GM19043 (cell line): ENCODE measurements around the gene TCF7L2.

Source experiments
- ATAC-seq: cut with Tn5 transposase; IDR thresholded peaks from one replicate; pipeline ENCODE4 v1.9.1; 2021; ENCODE audit warnings: low read depth; ENCODE audit not compliant: unreplicated experiment

Gene TCF7L2

DNA sequence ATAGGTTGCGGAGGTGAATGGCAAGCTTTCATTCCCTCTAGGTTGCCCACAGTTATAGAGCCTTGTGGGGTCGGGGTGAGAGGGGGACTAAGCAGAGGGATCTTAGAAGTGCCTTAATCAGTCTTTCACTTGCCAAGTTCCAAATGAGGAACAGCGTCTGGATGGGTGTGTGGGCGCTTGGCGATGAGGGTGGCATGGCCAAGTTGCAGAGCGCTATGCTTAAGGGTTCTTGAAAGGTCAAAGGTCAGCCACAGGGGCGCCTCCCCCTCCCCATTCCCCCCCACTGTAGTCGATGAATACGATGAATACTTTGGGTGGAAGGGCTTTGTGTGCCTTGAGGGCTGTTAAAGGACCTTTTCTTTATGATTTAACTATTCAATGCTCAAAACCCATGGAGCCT, 185.0 kb downstream of the TCF7L2 start:
- no peak for ATAC-seq

DNA sequence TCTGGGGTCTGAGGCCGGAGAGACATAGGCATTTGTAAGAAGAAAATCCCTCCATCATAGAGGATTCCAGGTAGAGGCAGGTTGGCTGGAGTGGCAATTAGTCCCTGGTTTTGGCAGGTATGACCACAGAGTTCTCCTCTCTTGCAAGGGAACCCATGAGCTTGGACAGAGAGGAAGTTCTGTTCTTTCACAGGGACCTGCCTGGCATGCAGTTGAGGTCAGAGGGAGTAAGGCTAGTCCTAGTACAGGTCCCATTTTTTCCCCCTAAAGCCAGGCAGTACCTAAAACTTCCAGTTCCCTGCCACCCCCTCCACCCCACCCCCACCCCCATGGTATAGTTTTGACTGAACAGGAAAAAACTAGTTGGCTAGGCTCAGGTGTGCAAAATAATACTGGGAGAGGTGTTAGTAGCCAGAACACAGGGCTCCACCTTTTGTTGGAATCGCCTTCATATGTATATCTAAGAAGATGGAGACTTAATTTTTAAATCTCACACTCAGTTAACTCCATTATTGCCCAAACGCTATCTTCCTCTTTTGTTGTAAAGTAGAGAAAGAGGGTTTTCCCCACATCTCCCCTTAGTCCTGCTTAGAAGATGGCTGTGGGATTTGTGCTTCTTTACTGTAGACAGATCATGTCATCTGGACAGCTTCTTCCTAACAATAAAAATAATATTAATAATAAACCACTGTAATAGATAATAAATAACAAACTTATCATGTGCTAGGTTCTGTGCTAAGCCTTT, 188.1 kb downstream of the TCF7L2 start:
- no peak for ATAC-seq

DNA sequence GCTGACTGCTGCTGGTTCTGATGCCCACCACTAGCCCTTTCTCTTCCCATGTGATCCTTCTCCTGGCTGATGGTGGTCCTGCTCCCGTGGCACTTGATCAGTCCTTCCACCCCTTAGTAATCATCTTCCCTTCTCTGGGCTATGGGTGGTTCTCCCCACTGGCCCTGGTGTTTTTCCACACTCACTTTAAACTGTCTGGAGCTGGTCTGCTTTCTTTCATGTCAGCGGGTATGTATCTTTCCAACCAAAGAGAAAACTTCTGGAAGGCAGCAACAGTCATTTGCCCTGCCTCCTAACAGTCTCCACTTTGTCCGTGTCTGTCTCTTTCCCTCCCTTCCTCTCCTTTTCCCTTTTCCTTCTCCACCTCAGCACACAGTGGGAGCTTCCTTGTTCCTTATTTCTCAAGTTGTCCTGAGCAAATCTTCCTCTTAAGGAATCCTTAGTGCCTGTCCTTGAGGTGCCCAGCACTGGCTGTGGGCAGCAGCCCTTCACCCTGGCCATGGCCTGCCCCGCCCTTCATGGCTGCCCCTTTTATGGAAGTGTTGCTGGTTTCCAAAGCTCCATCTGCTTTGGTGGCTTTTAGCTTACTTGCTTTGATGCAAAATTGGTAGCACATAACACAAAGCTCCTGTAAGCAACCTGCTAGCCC, 189.0 kb downstream of the TCF7L2 start:
- no peak for ATAC-seq

DNA sequence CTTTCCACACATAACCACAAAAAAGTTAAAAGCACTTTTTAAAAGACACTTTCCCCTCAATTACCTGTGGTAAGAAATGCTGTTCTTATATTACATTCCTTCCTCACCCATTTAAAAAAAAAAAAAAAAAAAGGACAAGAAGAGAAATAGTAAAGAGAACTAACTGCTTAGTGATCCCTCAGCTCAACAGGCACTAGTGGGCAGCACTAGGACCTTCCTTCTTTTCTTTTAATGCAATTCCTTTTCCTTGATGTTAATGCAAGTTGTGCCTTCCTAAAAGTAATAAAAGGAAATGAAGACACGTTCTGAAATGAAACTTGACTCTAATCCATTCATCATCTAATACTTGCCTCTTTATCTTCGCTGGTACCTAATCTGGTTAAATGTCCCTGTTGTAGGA, 189.7 kb downstream of the TCF7L2 start:
- no peak for ATAC-seq

DNA sequence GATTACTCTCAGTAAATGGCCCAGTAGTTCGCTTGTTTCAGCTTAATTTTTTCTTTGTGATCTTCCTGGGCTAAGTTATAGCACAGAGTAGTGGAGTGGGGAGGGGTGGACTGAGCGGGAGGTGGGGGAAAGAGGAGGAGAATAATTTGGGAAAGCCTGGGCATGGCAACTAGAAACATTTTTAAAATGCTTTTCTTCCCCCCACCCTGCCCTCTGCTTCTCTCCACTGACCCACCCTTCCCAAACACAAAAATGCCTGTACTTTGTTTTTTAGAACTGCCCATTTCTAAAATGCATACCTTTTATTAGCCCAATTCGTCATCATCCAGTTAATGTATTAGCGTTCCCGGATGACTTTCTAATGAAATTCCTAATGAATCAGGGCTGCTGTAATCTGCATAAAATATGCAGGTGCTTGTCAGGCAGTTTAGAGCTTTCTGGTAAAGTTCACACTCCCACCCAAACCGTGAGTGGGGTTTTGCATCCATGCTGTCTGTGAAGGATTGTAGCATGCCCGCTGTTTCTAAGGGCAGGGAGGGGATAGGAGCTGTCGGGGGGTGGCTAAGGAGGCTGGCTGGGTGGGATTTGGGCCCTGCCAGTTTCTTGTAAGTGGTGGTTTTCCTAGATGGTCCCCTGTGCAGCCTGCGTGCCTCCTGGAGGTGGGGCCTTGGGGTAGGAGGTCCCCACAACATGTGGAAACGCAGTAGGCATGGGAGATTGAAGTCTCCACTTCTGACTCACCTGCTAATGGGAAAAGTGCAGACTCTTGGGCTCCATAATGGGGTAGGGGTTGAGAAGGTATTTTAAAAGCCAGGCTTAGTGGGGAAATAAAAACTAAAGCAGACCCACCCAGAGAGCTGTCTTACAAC, 190.3 kb downstream of the TCF7L2 start:
- ATAC-seq: no peak

DNA sequence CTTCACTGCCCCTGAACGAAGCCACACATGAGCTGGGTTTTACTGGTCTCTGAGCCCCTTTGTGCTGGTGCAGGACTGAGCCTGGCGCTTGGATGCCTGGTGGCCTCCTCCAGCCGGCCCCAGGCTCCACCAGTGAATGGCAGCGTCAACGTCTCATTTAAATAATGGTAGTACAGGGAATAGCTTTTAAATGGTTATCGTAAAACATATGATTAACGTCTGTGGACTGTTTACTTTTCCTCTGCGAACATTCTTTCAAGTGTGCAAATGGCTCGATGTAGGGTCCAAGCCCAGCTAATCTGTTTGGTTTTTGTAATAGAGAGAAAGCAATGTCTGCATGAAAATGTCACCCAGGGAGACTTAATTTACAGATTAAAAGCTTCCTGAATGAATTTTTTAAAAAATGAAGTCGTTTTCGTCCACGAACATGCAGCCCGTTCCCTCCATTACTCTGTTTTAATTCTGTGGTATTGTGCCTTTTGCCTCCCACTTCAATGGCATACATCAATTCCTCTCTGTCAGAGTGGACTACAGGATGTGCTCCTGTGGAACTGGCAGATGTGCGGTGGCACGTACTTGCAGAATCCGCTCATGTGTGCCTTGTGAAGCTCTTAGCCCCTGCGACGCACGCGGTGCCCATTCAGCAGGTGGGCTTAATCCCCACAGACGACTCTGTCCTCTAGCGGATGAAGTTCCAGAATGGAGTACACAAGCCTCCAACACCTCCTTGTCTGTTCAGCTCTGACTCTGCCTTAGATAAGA, 192.7 kb downstream of the TCF7L2 start:
- no peak for ATAC-seq

DNA sequence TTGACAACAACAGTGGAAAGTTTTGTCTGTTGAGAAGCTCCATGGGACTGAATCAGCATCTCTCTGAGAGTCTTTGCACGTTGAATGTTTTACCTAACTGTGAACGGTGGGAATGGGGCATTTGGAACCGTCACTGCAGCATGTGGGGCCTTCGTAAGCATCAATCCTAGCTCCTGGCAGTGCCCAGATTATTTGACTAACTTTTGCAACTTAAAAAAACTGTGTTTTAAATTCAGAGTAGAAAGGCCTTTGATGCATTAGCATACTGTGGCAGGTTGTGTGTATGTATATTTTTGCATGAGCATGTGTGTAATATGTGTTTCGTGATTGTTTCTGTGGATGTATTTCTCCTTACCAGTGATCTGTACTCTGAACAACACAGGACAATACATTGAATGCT, 194.5 kb downstream of the TCF7L2 start:
- ATAC-seq: no peak

DNA sequence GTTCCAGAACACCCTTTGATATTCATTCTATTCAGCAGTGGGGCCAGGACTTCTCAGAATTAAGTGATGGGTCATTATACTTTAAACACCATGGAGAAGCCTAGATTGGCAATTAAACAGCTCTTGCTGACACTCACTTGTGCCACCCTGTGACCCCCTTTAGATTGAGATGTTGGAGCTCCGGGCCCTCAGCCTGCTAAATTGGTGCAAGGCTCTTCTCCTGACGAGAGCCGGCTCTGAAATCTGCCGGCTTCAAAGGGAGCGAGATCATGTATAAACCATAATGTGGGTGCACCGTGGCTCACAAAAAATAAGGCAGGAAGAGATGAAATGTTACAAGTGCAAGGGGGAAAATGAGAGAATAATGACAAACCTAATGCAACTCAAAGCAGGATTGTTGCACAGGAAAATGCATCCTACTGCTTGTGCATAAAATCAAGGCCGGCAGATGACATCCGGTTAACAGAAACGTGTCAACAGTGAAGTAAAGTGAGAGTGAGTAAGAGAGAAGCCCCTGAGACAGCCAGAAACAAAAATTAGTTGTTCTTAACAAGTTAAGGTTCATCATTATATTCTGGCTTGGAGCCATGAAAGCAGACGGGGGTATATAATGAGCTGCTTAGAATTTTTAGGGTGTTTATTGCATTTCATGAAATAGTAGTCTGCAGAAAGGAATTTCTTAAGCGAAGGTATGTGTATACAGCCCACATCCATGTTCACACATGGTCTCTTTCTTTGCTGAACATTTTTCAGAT, 198.2 kb downstream of the TCF7L2 start:
- no peak for ATAC-seq

DNA sequence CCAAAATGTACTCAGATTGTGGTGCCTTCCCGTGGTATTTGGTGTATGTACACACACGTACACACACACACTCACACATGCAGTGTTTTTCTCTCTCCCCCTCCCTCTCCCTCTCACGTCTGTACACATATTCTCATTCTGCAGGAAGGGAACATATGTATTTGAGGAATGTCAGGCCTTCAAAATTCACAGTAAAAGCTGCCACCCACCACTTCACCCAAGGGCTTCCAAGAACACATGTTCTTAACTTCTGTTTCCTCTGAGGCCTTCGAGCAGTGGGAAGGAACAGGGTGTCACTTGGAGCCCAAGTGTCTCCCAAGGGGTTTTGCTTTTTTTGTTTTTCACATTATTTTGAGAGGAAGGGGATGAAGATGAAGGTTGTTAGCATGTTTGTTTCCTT, 198.9 kb downstream of the TCF7L2 start:
- ATAC-seq: no peak

DNA sequence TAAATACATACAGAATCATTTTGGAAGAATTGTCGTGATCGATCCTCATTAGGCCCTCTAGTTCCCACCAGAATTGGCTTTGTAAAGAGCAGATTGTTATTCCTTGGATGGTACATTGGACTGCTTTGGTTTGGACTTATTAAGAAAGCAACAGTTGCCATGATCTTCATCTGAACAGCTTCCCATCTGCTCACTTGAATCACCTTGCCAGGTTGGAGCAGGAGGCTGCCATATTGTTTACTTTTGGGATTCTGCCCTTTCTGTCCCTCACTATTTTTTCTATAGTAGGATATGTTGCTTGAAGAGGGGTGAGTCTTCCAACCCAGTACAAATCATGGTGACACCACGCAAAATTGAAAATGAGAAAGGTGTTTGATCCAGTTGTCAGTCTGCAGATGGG, 199.6 kb downstream of the TCF7L2 start:
- no peak for ATAC-seq

DNA sequence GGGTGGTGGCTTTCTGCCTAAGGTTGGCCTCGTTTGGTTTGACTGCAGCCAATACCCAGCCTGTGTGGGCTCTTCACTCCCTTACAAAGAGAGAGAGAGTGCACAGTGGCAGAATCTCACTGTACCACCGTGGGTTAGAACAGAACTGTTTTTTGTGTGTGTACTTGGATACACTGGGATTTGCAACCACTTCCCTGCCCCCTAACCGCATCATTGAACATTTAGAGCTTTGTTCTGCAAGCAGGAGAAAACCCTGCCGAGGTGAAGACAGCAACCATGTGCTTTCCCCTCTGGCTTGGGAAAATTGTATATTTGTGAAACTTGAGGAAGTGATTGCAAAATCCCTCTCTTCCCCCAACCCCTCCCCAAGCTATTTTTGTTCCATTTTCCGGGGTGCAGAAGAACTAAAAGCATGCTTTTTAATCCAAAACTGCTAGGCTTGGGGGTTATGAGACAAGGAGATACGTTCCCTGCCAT, 201.2 kb downstream of the TCF7L2 start:
- no peak for ATAC-seq

DNA sequence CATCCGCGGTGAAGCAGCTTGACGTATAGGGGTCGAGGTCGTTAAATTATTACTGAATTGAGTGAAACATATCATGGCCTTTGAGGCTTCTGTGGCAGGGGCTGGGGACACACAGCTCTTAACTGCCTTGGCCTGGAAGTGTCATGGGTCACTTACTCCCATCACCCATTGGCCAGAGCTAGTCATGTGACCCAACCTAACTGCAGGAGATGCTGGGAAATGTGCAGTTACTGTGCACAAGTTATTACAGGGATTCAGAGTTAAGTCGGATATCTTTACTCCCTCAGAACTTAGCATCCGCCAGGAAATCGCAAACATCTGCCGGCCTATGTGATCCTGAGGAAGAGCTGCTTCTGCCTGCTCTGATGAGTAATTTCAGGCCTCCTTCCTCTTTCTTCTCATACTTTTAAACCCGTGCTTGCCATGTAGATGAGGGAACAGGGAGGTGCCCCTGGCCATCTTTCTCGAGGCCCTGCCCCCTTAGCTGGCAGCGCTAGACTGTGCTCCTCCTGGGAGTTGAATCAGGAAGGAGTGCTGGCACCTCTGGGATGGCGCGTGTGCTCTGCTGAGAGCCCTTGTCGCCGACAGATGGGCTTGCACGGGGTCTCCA, 203.6 kb downstream of the TCF7L2 start:
- no peak for ATAC-seq

DNA sequence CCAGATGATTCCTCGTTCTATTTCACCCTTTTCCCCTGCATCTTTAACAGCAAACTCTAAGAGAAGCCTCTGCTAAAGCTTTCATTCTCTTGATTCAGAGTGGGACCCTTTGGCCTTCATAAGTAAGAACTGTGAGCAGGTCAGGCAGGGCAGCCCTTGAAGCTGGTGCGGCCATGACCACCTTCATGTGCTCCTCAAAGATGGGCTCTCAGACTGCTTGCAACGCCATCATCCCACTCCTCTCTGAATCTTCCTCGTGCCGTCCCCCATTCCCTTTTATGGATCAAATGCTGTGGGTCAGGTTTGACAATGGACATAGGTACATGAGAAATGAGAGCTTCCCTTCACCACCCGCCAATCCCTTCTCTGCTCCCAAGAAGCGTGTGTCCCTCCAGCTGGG, 207.4 kb downstream of the TCF7L2 start:
- ATAC-seq: no peak

DNA sequence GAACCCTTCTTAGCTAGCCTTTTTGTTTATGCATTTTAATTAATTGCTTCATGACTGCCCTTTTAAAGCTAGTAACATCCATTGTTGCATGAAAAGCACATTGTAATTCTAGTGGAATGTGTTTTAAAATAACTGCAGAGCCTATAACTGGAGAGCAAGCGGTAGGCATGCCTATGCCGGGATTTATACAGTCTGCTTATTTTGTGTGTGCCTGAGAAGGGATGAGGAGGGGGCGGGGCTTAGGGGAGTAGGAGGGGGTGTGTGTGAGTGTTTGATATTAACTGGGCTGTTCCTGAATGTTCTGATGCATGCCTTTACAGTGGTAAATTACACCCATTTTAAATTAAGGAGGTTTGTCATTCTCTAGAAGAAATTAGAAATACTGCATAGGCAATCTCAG, 208.1 kb downstream of the TCF7L2 start:
- no peak for ATAC-seq

DNA sequence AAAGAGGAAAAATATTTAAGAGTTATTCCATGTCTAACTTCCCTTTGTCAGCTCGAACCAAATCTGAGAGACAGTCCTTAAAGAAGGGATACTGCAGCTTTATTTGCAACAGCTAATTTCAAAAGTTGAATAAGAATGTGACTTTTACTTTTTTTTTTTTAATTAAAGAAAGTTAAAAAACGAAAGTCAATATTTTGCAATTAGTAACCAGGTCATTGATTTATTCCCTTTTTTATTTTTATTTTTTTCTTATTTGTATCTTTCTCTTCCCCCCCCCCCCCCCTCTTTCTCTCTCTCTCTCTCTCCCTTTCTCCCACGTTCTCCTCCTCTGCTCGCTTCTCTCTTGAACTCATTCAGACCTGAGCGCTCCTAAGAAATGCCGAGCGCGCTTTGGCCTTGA, 209.5 kb downstream of the TCF7L2 start:
- no peak for ATAC-seq

DNA sequence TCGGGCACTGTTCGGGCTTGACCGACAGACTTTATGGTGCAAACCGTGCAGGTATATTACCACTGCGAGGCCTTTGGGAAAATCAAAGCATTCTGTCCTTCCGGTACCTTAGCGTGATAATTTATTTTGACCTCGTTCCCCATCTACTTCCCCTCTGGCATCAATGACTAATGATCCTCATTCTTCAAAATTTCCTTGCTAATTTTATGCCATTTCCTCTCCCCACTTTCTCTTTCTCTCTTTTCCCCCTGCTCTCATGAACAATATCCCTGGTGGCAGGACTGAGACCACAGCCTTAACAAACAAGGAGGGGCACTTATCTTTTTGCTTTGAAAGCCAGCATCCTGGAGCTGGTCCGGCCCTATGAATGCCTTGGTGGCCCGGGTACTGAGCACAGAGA, 210.6 kb downstream of the TCF7L2 start:
- no peak for ATAC-seq

DNA sequence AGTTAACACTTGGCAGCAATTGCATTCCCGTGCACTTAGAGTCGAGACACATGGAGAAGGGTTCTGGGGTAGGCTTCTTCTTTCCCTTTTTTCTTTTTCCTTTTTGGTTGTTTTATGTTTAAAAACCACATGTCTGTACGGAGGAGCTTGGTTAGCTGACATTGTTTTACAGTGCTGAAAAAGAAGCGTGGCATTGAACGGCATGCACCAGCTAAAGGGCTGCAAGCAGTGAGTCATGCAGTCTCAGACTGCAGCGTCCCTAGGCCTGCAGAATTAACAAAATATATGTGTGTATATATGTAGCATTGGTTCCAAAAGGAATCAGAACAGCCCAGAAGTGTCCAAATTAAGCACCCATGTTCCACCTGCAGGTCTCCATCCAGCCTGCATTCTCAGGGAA, 211.0 kb downstream of the TCF7L2 start:
- no peak for ATAC-seq

DNA sequence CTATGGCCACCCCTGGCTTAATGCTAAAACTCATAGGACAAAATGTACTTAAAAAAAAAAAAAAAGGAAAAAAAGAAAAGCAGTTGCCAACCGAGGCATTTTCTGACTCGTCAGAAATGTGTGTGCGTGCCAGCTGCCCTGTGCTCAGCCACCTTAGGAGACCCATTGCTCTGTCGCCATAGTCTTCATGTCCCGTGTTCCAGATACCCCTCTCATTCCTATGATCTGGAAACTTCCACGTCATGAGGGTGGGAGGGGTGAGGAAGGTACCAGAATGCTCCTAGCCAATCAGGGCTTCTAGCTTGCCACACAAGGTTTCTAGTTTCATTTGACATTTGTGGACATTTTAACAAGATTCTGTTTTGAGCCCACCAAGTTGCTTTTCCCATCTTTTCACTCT, 212.9 kb downstream of the TCF7L2 start:
- no peak for ATAC-seq

DNA sequence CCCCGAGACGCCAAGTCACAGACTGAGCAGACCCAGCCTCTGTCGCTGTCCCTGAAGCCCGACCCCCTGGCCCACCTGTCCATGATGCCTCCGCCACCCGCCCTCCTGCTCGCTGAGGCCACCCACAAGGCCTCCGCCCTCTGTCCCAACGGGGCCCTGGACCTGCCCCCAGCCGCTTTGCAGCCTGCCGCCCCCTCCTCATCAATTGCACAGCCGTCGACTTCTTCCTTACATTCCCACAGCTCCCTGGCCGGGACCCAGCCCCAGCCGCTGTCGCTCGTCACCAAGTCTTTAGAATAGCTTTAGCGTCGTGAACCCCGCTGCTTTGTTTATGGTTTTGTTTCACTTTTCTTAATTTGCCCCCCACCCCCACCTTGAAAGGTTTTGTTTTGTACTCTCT, 215.6 kb downstream of the TCF7L2 start:
- ATAC-seq: no peak

DNA sequence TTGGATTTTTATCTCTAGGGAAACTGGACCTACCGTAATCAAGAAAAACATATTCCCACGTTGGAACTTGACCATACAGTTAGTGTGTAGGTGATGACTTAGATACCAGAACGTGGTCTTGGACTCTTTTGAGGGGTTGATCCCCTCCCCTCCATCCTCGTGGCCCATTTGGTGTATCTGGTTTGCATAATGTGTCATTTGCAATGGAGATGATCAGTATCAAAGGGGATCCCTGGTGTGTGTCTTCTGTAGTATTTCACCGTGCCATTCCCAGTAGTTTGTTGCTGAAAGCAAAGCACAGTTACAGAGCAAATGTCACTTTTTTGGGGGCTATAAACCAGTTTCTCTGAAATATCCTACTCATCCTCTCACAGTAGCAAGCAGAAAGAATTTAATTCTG, 217.7 kb downstream of the TCF7L2 start:
- no peak for ATAC-seq
